ENCODE data around the gene DSCAM.

Gene DSCAM

GRCh38 chr21:40668555-40669275, 178.2 kb downstream of the DSCAM start:
- Mint-ChIP-seq H3K4me3 (no peak overlapping the region), H3K27ac (no peak overlapping the region)

DNA sequence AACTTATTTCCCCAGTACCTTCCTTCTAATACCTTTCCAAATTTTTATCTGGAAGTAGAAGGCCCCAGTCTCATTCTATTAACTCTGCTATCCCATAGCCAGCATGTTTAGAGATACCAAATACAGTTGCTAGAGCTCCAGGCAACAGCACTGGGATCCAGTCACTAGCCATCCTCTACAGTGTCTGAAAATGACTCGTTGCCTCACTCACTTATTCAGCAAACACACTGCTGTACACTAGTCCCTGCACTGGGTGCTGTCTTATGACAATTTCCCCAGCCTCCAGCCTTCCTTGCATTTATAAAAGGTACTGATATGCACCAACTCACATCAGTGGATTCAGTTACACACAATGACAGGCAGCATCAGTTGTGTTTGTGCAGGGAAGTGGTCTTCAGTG, 179.0 kb downstream of the DSCAM start:
- Mint-ChIP-seq H3K9me3 (peaks cover 0 to 3% of the 10 kb centered on the region in 2 donors), H3K4me1 (no peaks in the 10 kb centered on the region), H3K27me3 (peaks cover 0 to 3% of the 10 kb centered on the region in 2 donors)

More at GRCh38 chr21:40668555-40669275, 178.2 kb downstream of the DSCAM start:
- Mint-ChIP-seq H3K9me3 (peaks cover 0 to 3% of the 10 kb centered on the region in 2 donors), H3K4me1 (no peaks in the 10 kb centered on the region), H3K27me3 (peaks cover 0 to 3% of the 10 kb centered on the region in 2 donors), H3K36me3 (no peaks in the 10 kb centered on the region)
- DNase-seq, result no peak
- ATAC-seq (replicated peaks), result no peak

DNA sequence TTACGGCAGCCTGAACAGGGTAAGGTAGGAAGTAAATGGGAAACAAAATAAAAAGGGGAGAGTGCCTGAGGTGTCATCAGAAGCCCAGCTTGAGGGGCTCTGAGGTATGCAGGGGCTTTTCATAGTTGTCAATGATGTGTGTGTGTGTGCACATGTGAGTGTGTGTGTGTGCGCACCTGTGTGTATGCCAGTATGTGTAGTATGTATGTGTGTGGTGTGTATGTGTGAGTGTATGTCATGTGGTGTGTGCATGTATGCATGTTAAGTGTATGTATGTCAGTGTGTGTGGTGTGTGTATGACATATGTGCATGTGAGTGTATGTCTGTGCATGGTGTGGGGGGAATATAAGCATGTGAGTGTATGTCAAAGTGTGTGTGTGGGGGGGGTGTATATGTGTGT, 184.1 kb downstream of the DSCAM start:
- DNase-seq (no peak), ATAC-seq (replicated peaks) (no peak)
- H3K27ac Mint-ChIP-seq, result no peak overlapping the region
- no peaks in the 10 kb centered on the region for H3K4me1 Mint-ChIP-seq
- H3K9me3 Mint-ChIP-seq, result peaks cover 0 to 3% of the 10 kb centered on the region in 2 donors
- H3K27me3 Mint-ChIP-seq, result peaks cover 0 to 3% of the 10 kb centered on the region in 2 donors
- no peak overlapping the region for H3K4me3 Mint-ChIP-seq
- H3K36me3 Mint-ChIP-seq, result no peaks in the 10 kb centered on the region

More for the DNA sequence above, 179.0 kb downstream of the DSCAM start:
- ATAC-seq (replicated peaks), result no peak
- no peaks in the 10 kb centered on the region for H3K36me3 Mint-ChIP-seq
- no peak overlapping the region for H3K4me3 Mint-ChIP-seq
- no peak for DNase-seq
- H3K27ac Mint-ChIP-seq, result no peak overlapping the region

DNA sequence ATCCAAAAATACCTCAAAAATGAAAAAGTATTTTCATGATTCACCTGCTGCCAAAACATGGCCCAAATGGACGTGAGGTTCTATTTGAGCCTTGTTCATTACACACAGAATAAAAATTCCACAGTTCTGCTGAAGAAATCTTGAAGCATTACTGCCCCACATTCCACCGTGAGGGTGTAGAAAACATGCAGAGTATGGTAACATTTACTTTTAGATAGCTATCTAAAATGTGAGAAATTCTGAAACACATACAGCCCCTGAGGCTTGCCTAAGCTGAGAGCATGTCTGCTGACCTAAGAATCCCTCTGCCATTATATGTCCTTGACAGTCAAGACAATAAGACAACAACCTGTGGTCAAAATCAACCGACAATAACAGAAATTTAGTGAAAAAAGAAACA, 186.5 kb downstream of the DSCAM start:
- no peaks in the 10 kb centered on the region for H3K9me3 Mint-ChIP-seq
- H3K4me3 Mint-ChIP-seq, result no peak overlapping the region
- H3K4me1 Mint-ChIP-seq, result no peaks in the 10 kb centered on the region
- H3K27me3 Mint-ChIP-seq, result peaks cover 0 to 3% of the 10 kb centered on the region in 2 donors
- no peaks in the 10 kb centered on the region for H3K36me3 Mint-ChIP-seq
- no peak overlapping the region for H3K27ac Mint-ChIP-seq
- ATAC-seq (replicated peaks) (no peak), DNase-seq (no peak)

- Mint-ChIP-seq H3K9me3 (no peaks in the 10 kb centered on the region), H3K4me3 (no peak overlapping the region), H3K27ac (no peak overlapping the region)
Measured at GRCh38 chr21:40658311-40658710, 188.6 kb downstream of the DSCAM start.

DNA sequence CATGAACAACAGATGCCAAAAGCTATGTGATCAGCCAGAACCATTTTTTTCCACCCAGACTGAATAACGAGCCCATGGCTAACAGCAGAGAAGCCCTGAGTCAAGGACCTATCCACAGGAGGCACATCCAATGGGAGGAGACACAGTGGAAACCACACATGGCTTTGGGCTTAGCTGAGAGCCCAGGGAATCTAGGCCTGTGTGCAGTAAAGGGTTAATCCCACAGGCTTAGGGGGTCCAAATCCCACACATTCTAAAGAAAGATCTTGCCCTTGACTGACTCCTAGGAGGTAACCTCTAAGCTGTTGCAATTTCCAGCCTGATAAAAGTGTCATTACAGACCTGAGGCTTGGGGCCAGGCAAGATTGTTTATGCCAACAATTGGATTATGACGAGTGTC, 194.5 kb downstream of the DSCAM start:
- no peaks in the 10 kb centered on the region for H3K4me1 Mint-ChIP-seq
- H3K27ac Mint-ChIP-seq, result no peak overlapping the region
- no peaks in the 10 kb centered on the region for H3K36me3 Mint-ChIP-seq
- no peak for ATAC-seq (replicated peaks)
- no peak for DNase-seq
- no peaks in the 10 kb centered on the region for H3K27me3 Mint-ChIP-seq
- peaks cover 3 to 5% of the 10 kb centered on the region in 2 donors for H3K9me3 Mint-ChIP-seq
- H3K4me3 Mint-ChIP-seq, result no peak overlapping the region

More at GRCh38 chr21:40658311-40658710, 188.6 kb downstream of the DSCAM start:
- DNase-seq (no peak), ATAC-seq (replicated peaks) (no peak)
- no peaks in the 10 kb centered on the region for H3K36me3 Mint-ChIP-seq
- H3K4me1 Mint-ChIP-seq, result no peaks in the 10 kb centered on the region
- no peaks in the 10 kb centered on the region for H3K27me3 Mint-ChIP-seq

DNA sequence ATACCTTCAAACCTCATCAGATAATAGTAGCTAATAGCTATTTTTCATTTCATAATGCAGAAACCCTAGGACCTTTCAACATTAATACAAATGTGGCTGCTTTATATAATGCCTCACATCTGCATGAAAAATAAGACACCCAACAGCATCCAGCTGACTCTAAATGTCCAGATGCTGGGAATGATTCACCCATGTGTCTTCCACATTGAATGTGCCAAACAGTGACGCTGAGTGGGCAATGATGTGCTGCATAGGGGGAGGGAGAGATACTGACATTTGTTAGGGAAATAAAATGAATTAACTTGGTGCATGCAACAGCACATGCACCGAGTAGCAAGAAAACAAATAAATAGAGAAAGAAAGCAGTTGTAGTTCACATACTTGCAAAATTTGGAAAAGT, 199.3 kb downstream of the DSCAM start:
- H3K27ac Mint-ChIP-seq, result no peak overlapping the region
- ATAC-seq (replicated peaks) (no peak), DNase-seq (no peak)
- H3K36me3 Mint-ChIP-seq, result no peaks in the 10 kb centered on the region
- H3K9me3 Mint-ChIP-seq, result peaks cover 5 to 8% of the 10 kb centered on the region in 2 donors
- no peaks in the 10 kb centered on the region for H3K4me1 Mint-ChIP-seq
- H3K27me3 Mint-ChIP-seq, result no peaks in the 10 kb centered on the region
- H3K4me3 Mint-ChIP-seq, result no peak overlapping the region

- Mint-ChIP-seq H3K4me3 (no peak overlapping the region), H3K36me3 (no peaks in the 10 kb centered on the region), H3K27me3 (no peaks in the 10 kb centered on the region), H3K9me3 (peaks cover 5 to 8% of the 10 kb centered on the region in 2 donors), H3K27ac (no peak overlapping the region), H3K4me1 (no peaks in the 10 kb centered on the region)
- DNase-seq (no peak), ATAC-seq (replicated peaks) (no peak)
Measured at GRCh38 chr21:40646651-40647050, 200.3 kb downstream of the DSCAM start.

- H3K4me3 Mint-ChIP-seq, result no peak overlapping the region
- H3K27ac Mint-ChIP-seq, result no peak overlapping the region
Measured at GRCh38 chr21:40641042-40641441, 205.9 kb downstream of the DSCAM start.

DNA sequence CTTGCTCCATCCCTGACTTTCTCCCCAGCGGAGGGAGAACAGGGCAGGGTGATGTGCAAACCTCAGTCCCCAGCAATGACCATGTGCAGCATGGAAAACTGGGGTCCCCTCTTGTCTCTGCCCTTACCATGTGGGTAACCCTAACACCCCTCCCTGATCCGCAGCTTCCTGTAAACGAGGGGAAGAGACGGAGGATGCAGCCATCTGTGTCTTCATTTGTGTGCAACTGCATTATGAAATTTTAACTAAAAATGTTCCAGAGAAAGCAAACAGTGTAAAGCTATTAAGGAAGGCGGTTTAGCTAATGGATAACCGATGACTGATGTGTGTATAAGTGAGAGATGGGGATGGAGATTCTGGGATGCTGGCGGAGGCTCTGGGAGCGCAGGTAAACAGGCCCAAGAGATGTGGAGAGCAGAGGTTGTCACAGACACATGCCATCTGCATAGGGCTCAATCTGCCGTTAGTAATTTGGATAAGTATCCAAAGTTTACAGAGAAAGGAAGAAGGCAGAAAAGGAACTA, 206.6 kb downstream of the DSCAM start:
- Mint-ChIP-seq H3K36me3 (no peaks in the 10 kb centered on the region), H3K27me3 (no peaks in the 10 kb centered on the region), H3K27ac (no peak overlapping the region), H3K9me3 (peaks cover 0 to 5% of the 10 kb centered on the region in 2 donors), H3K4me1 (no peaks in the 10 kb centered on the region), H3K4me3 (no peak overlapping the region)
- DNase-seq (no peak), ATAC-seq (replicated peaks) (no peak)

More at GRCh38 chr21:40641042-40641441, 205.9 kb downstream of the DSCAM start:
- H3K4me1 Mint-ChIP-seq, result no peaks in the 10 kb centered on the region
- DNase-seq (no peak), ATAC-seq (replicated peaks) (no peak)
- peaks cover 0 to 5% of the 10 kb centered on the region in 2 donors for H3K9me3 Mint-ChIP-seq
- no peaks in the 10 kb centered on the region for H3K36me3 Mint-ChIP-seq
- H3K27me3 Mint-ChIP-seq, result no peaks in the 10 kb centered on the region

DNA sequence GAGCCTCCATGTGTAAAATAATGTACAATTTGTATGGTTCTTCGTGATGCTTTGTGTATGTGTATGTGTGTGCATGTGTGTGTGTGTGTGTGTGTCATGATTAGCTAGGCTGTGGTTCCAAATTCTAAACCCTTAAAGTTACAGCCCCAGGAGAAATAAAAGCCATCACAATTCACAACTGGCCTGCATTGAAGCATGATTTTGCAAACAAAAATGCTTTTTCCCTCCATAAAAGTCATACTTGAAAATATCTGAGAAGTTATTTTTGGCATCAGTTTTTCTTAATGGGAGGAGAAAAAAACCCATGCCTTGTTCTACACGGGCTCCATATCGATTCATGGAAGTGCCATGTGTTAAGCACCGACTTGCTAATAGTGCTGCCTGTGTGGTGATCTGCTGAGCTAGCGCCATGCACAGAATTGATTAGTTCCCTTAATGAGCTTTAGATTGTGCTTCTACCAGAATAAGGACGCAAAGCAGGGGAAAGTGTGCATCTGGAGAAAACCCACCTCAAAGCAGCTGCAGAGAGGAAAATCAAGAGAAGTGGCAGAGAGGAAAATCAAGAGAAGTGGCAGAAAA, 207.3 kb downstream of the DSCAM start:
- peaks cover 0 to 3% of the 10 kb centered on the region in 2 donors for H3K9me3 Mint-ChIP-seq
- no peaks in the 10 kb centered on the region for H3K36me3 Mint-ChIP-seq
- DNase-seq (no peak), ATAC-seq (replicated peaks) (no peak)
- no peaks in the 10 kb centered on the region for H3K4me1 Mint-ChIP-seq
- no peak overlapping the region for H3K4me3 Mint-ChIP-seq
- no peak overlapping the region for H3K27ac Mint-ChIP-seq
- H3K27me3 Mint-ChIP-seq, result no peaks in the 10 kb centered on the region

GRCh38 chr21:40638466-40639251, 208.3 kb downstream of the DSCAM start:
- DNase-seq (no peak), ATAC-seq (replicated peaks) (no peak)
- Mint-ChIP-seq H3K36me3 (no peaks in the 10 kb centered on the region), H3K27me3 (no peaks in the 10 kb centered on the region), H3K4me3 (no peak overlapping the region), H3K4me1 (no peaks in the 10 kb centered on the region), H3K9me3 (no peaks in the 10 kb centered on the region), H3K27ac (no peak overlapping the region)

GRCh38 chr21:40636026-40636425, 210.9 kb downstream of the DSCAM start:
- Mint-ChIP-seq H3K27me3 (no peaks in the 10 kb centered on the region), H3K4me3 (no peak overlapping the region), H3K9me3 (peaks cover 0 to 2% of the 10 kb centered on the region in 2 donors), H3K36me3 (no peaks in the 10 kb centered on the region), H3K27ac (no peak overlapping the region), H3K4me1 (no peaks in the 10 kb centered on the region)
- DNase-seq (no peak), ATAC-seq (replicated peaks) (no peak)

GRCh38 chr21:40635391-40635790, 211.6 kb downstream of the DSCAM start:
- no peaks in the 10 kb centered on the region for H3K36me3 Mint-ChIP-seq
- ATAC-seq (replicated peaks), result no peak

More at GRCh38 chr21:40635391-40635790, 211.6 kb downstream of the DSCAM start:
- H3K4me3 Mint-ChIP-seq, result no peak overlapping the region
- H3K27me3 Mint-ChIP-seq, result no peaks in the 10 kb centered on the region
- no peaks in the 10 kb centered on the region for H3K4me1 Mint-ChIP-seq
- DNase-seq, result no peak
- H3K9me3 Mint-ChIP-seq, result peaks cover 0 to 2% of the 10 kb centered on the region in 2 donors
- H3K27ac Mint-ChIP-seq, result no peak overlapping the region

All from stimulated activated naive B cell treated with anti-CD40 and anti-IgM and Interleukin-4, amounts not matched to agents 10 μg/mL and 1 μg/mL and 100 μg/mL, for 72 hours (primary cell).